IMR-90 (cell line): ENCODE data around the gene CCNK. TPM values are rescaled to one million over a fixed set of nuclear protein-coding genes. Genes with fewer than 3 reads are reported as not detected.

Experiments used
- ATAC-seq: fragments of 200-7000 bp; cut with Tn5 transposase; 2 replicates; pipeline ENCODE4 v1.9.1; 2020; ENCODE audit warnings: low read depth, mild to moderate bottlenecking, moderate library complexity
- BruUV-seq: library from RNA; stranded (reverse); fragments of 400-500 nt; replicated peaks from 2 replicates; lab custom pipeline; 2021; lab: Mats Ljungman, UMichigan
- CTCF ChIA-PET: fragments of 300-600 bp; formaldehyde crosslinking; extraction: SDS; loops from one replicate; lab custom pipeline; 2021; ENCODE audit warnings: antibody characterized with exemption; lab: Yijun Ruan, JAX
- POLR2A ChIA-PET: fragments of 300-600 bp; sonication (Branson Sonifier 250); formaldehyde crosslinking; loops from one replicate; lab custom pipeline; 2022; ENCODE audit warnings: antibody characterized with exemption; ENCODE audit not compliant: unreplicated experiment; lab: Charles Lee
- DNase-seq: peaks from one replicate; pipeline ENCODE4 v3.0.0; 2013
- H2AFZ ChIP-seq: replicated peaks from 2 replicates; pipeline ENCODE3; 2013; ENCODE audit warnings: low read length, mild to moderate bottlenecking; ENCODE audit not compliant: poor library complexity
- H2AK5ac ChIP-seq: 2 replicates; pipeline ENCODE4 v1.6.1; 2013; ENCODE audit warnings: low read depth, low read length, inconsistent platforms
- H2AK9ac ChIP-seq: replicated peaks from 2 replicates; pipeline ENCODE3; 2013; ENCODE audit warnings: mild to moderate bottlenecking, low read depth, low read length, moderate library complexity; ENCODE audit not compliant: poor library complexity
- H2BK120ac ChIP-seq: 2 replicates; pipeline ENCODE4 v1.6.1; 2013; ENCODE audit warnings: low read depth, low read length, inconsistent platforms
- H2BK15ac ChIP-seq: 3 replicates; pipeline ENCODE4 v1.6.1; 2013; ENCODE audit warnings: low read depth, low read length, inconsistent platforms
- H2BK20ac ChIP-seq: 2 replicates; pipeline ENCODE4 v1.6.1; 2013; ENCODE audit warnings: low read depth, mild to moderate bottlenecking, inconsistent platforms, low read length, moderate library complexity
- H2BK5ac ChIP-seq: 2 replicates; pipeline ENCODE4 v1.6.1; 2013; ENCODE audit warnings: mild to moderate bottlenecking, low read depth, low read length, inconsistent platforms; ENCODE audit not compliant: poor library complexity, severe bottlenecking
- H3K14ac ChIP-seq: replicated peaks from 2 replicates; pipeline ENCODE4 v1.6.1; 2013; ENCODE audit warnings: low read depth, low read length, inconsistent platforms
- H3K18ac ChIP-seq: 2 replicates; pipeline ENCODE4 v1.6.1; 2013; ENCODE audit warnings: low read depth, low read length, control low read depth
- H3K23ac ChIP-seq: 2 replicates; pipeline ENCODE4 v1.6.1; 2013; ENCODE audit warnings: low read depth, low read length, inconsistent platforms
- H3K27ac ChIP-seq: 2 replicates; pipeline ENCODE4 v1.5.1; 2013; ENCODE audit warnings: mild to moderate bottlenecking, control low read depth, low read length; ENCODE audit not compliant: insufficient read depth
- H3K27me3 ChIP-seq: 2 replicates; pipeline ENCODE4 v1.6.1; 2013; ENCODE audit warnings: low read length; ENCODE audit not compliant: control insufficient read depth, insufficient read depth
- H3K36me3 ChIP-seq: 2 replicates; pipeline ENCODE4 v1.6.1; 2013; ENCODE audit warnings: low read length, mixed read lengths; ENCODE audit not compliant: control insufficient read depth, insufficient read depth
- H3K4ac ChIP-seq: 2 replicates; pipeline ENCODE4 v1.6.1; 2013; ENCODE audit warnings: low read depth, low read length, inconsistent platforms
- H3K4me1 ChIP-seq: 2 replicates; pipeline ENCODE4 v1.6.1; 2013; ENCODE audit warnings: low read length, mixed read lengths; ENCODE audit not compliant: control insufficient read depth, insufficient read depth
- H3K4me2 ChIP-seq: 2 replicates; pipeline ENCODE4 v1.6.1; 2013; ENCODE audit warnings: low read depth, mild to moderate bottlenecking, control low read depth, low read length, moderate library complexity
- H3K4me3 ChIP-seq: 2 replicates; pipeline ENCODE4 v1.5.1; 2013; ENCODE audit warnings: low read depth, mild to moderate bottlenecking, control low read depth, low read length, moderate library complexity; ENCODE audit not compliant: insufficient read depth
- H3K56ac ChIP-seq: 2 replicates; pipeline ENCODE4 v1.6.1; 2013; ENCODE audit warnings: low read length, inconsistent platforms; ENCODE audit not compliant: insufficient read depth; ENCODE audit errors: extremely low read depth
- H3K79me1 ChIP-seq, 2 experiments: 2 replicates each; pipeline ENCODE4 v1.6.1; 2013; ENCODE audit warnings: low read length in 2 of 2, inconsistent platforms in 1 of 2, low read depth in 1 of 2
- H3K9ac ChIP-seq: 2 replicates; pipeline ENCODE4 v1.6.1; 2013; ENCODE audit warnings: low read depth, low read length, control low read depth
- H3K9me1 ChIP-seq: 2 replicates; pipeline ENCODE4 v1.6.1; 2013; ENCODE audit warnings: low read length, inconsistent platforms; ENCODE audit not compliant: insufficient read depth
- H3K9me3 ChIP-seq: 2 replicates; pipeline ENCODE4 v1.6.1; 2013; ENCODE audit warnings: low read length; ENCODE audit not compliant: control insufficient read depth, insufficient read depth
- H4K20me1 ChIP-seq: 2 replicates; pipeline ENCODE4 v1.6.1; 2013; ENCODE audit warnings: low read length, inconsistent platforms; ENCODE audit not compliant: insufficient read depth
- H4K5ac ChIP-seq: 2 replicates; pipeline ENCODE4 v1.6.1; 2013; ENCODE audit warnings: mild to moderate bottlenecking, low read depth, low read length, control low read depth
- H4K8ac ChIP-seq, 2 experiments: 2 replicates each; pipeline ENCODE4 v1.6.1; 2013; ENCODE audit warnings: low read depth in 2 of 2, low read length in 2 of 2, control low read depth in 1 of 2, inconsistent platforms in 1 of 2
- H4K91ac ChIP-seq: 2 replicates; pipeline ENCODE4 v1.6.1; 2013; ENCODE audit warnings: low read depth, low read length, inconsistent platforms; ENCODE audit not compliant: insufficient read depth
- BHLHE40 ChIP-seq: fragments of 150-350 bp; IDR thresholded peaks from 2 replicates; pipeline ENCODE4 v1.6.1; 2016; ENCODE audit warnings: mild to moderate bottlenecking, low read depth, low read length
- CEBPB ChIP-seq: IDR thresholded peaks from 2 replicates; pipeline ENCODE4 v1.6.1; 2012; ENCODE audit warnings: low read depth, low read length, improper control_type of control experiment
- CHD1 ChIP-seq: IDR thresholded peaks from 2 replicates; pipeline ENCODE4 v1.6.1; 2012; ENCODE audit warnings: low read depth, low read length, improper control_type of control experiment
- FOS ChIP-seq: fragments of 150-350 bp; IDR thresholded peaks from 2 replicates; pipeline ENCODE4 v1.6.1; 2016; ENCODE audit warnings: low read depth, low read length
- MAFK ChIP-seq: IDR thresholded peaks from 2 replicates; pipeline ENCODE4 v1.6.1; 2012; ENCODE audit warnings: low read depth, low read length, improper control_type of control experiment
- MXI1 ChIP-seq: IDR thresholded peaks from 2 replicates; pipeline ENCODE4 v1.6.1; 2012; ENCODE audit warnings: low read depth, mild to moderate bottlenecking, low read length, moderate library complexity, borderline replicate concordance
- NFE2L2 ChIP-seq: fragments of 150-350 bp; IDR thresholded peaks from 2 replicates; pipeline ENCODE4 v1.6.1; 2016; ENCODE audit warnings: low read depth, mild to moderate bottlenecking, low read length
- POLR2A ChIP-seq: IDR thresholded peaks from 2 replicates; pipeline ENCODE4 v1.6.1; 2012; ENCODE audit warnings: mild to moderate bottlenecking, low read depth, low read length
- RAD21 ChIP-seq: IDR thresholded peaks from 2 replicates; pipeline ENCODE4 v1.6.1; 2012; ENCODE audit warnings: low read length, improper control_type of control experiment
- RCOR1 ChIP-seq: IDR thresholded peaks from 2 replicates; pipeline ENCODE4 v1.6.1; 2012; ENCODE audit warnings: mild to moderate bottlenecking, low read length, improper control_type of control experiment; ENCODE audit not compliant: insufficient replicate concordance
- SMC3 ChIP-seq: fragments of 150-350 bp; IDR thresholded peaks from 2 replicates; pipeline ENCODE4 v1.6.1; 2016; ENCODE audit warnings: low read depth, mild to moderate bottlenecking, antibody characterized with exemption, low read length, moderate library complexity
- WGBS, 2 experiments: methylation state at CpG; one replicate each; pipeline versions ENCODE4 v1.1.5 to v1.1.7; 2013; ENCODE audit warnings: missing lambda C conversion rate in 2 of 2; ENCODE audit not compliant: insufficient read length in 1 of 2; ENCODE audit errors: extremely low coverage in 2 of 2; 5-methylcytosine and 5-hydroxymethylcytosine counted together
- dilution Hi-C: fragments of 300-500 bp; cut with HindIII; formaldehyde crosslinking; loops from one replicate; pipeline ENCODE4 v1.14.3; 2018; ENCODE audit warnings: low sequenced_read_pairs; ENCODE audit not compliant: unreplicated experiment
- in situ Hi-C: fragments of 300-500 bp; cut with MboI; formaldehyde crosslinking; loops from 3 replicates; pipeline ENCODE4 v1.14.3; 2019; ENCODE audit warnings: low sequenced_read_pairs, inconsistent platforms, mixed read lengths
- intact Hi-C: fragments of 100-400 bp; cut with micrococcal nuclease; formaldehyde crosslinking; loops from 2 replicates; pipeline ENCODE4 v1.10.0; 2022
- polyA plus RNA-seq, 3 experiments: library from polyadenylated mRNA; depleted of rRNA; stranded (reverse); fragments of >200 nt; gene quantifications; 2 replicates each; pipeline ENCODE4 v1.2.3, GENCODE V29; 2012; ENCODE audit warnings: low replicate concordance in 1 of 3
- total RNA-seq: library from RNA; depleted of rRNA; stranded (reverse); fragments of >200 nt; gene quantifications from 2 replicates; pipeline ENCODE4 v1.2.3, GENCODE V29; 2012
- TF ChIP-seq, protein P1 (sequence below): fragments of 150-350 bp; IDR thresholded peaks from 2 replicates; pipeline ENCODE4 v1.6.1; 2016; ENCODE audit warnings: low read depth, mild to moderate bottlenecking, low read length, moderate library complexity, borderline replicate concordance
- TF ChIP-seq, protein P2 (sequence below): conservative IDR thresholded peaks from 2 replicates; pipeline ENCODE4 v1.5.1; 2012; ENCODE audit warnings: mild to moderate bottlenecking, low read depth, low read length, improper control_type of control experiment
- TF ChIP-seq, protein P3 (sequence below): fragments of 150-350 bp; IDR thresholded peaks from 2 replicates; pipeline ENCODE4 v1.6.1; 2017; ENCODE audit warnings: mild to moderate bottlenecking, antibody characterized with exemption, low read length, low read depth

CCNK gene
- total and polyA plus RNA-seq, 2 of the 4 experiments (the other 2 are of a cell fraction): 18.8 to 38.3 TPM

DNA sequence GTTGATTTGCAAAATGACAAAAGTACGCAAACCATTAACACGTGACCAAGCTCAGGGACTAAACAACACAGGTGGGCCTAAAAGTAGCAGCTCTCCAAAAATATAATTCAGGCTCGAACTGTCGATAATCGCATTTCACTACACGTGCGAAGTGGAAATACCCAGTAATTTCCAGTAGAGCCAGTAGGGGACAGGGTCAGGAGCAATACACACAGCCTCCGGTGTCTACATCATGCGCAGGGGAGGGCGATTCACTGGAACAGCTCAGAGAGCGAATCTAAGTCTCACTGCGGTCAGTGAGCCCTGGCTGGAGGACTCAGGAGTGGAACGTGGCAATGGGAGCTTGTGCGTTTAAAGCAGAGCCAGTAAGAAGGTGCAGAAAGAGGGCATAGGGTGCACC lies 40.9 kb upstream of the CCNK start:
- no peak overlapping the region for H2BK120ac ChIP-seq
- CTCF ChIA-PET: interaction anchor here (0.9 kb wide), 1 partner anchor 10 kb away, joined by 3 read pairs; no protein-coding TSS in a partner anchor
- H3K27me3 ChIP-seq: no peaks in the 10 kb centered on the region
- no peak for ATAC-seq
- no peak overlapping the region for H3K4ac ChIP-seq
- no peak overlapping the region for H3K23ac ChIP-seq
- H3K18ac ChIP-seq: no peak overlapping the region
- no peak overlapping the region for H3K4me3 ChIP-seq
- no peak overlapping the region for H3K9ac ChIP-seq
- no peak overlapping the region for H2AK9ac ChIP-seq
- 83% methylated on average over 9 of the region's 14 CpGs; no CpG with 5 or more reads in 1 of the 2 experiments for WGBS, 2 experiments
- no peak overlapping the region for H4K91ac ChIP-seq
- H3K4me1 ChIP-seq: peaks cover 8% of the 10 kb centered on the region
- H2BK20ac ChIP-seq: no peak overlapping the region
- no peak overlapping the region for H4K5ac ChIP-seq
- in situ Hi-C loops (no loop called here), intact Hi-C loops (no loop called here), dilution Hi-C loops (no loop called here)
- BruUV-seq: no TSS peak
- H3K36me3 ChIP-seq: peaks cover 5% of the 10 kb centered on the region
- no peak overlapping the region for H2BK5ac ChIP-seq
- H3K9me3 ChIP-seq: no peaks in the 10 kb centered on the region
- no peak overlapping the region for H4K8ac ChIP-seq
- no peak for DNase-seq
- H3K9me1 ChIP-seq: peaks cover 14% of the 10 kb centered on the region
- H3K79me1 ChIP-seq: peaks cover 8 to 23% of the 10 kb centered on the region in 2 experiments
- no peak overlapping the region for H3K27ac ChIP-seq
- H4K20me1 ChIP-seq: no peaks in the 10 kb centered on the region
- H2AK5ac ChIP-seq: no peak overlapping the region
- no peak overlapping the region for H2AFZ ChIP-seq
- no peak overlapping the region for H3K56ac ChIP-seq
- no peak overlapping the region for H2BK15ac ChIP-seq
- TF ChIP-seq, protein P1, sequence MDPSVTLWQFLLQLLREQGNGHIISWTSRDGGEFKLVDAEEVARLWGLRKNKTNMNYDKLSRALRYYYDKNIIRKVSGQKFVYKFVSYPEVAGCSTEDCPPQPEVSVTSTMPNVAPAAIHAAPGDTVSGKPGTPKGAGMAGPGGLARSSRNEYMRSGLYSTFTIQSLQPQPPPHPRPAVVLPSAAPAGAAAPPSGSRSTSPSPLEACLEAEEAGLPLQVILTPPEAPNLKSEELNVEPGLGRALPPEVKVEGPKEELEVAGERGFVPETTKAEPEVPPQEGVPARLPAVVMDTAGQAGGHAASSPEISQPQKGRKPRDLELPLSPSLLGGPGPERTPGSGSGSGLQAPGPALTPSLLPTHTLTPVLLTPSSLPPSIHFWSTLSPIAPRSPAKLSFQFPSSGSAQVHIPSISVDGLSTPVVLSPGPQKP: no peak
- no peak for TF ChIP-seq BHLHE40
- TF ChIP-seq MAFK: no peak
- TF ChIP-seq NFE2L2: no peak
- TF ChIP-seq POLR2A: no peak
- TF ChIP-seq, protein P2, sequence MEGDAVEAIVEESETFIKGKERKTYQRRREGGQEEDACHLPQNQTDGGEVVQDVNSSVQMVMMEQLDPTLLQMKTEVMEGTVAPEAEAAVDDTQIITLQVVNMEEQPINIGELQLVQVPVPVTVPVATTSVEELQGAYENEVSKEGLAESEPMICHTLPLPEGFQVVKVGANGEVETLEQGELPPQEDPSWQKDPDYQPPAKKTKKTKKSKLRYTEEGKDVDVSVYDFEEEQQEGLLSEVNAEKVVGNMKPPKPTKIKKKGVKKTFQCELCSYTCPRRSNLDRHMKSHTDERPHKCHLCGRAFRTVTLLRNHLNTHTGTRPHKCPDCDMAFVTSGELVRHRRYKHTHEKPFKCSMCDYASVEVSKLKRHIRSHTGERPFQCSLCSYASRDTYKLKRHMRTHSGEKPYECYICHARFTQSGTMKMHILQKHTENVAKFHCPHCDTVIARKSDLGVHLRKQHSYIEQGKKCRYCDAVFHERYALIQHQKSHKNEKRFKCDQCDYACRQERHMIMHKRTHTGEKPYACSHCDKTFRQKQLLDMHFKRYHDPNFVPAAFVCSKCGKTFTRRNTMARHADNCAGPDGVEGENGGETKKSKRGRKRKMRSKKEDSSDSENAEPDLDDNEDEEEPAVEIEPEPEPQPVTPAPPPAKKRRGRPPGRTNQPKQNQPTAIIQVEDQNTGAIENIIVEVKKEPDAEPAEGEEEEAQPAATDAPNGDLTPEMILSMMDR: no peak
- no peak for TF ChIP-seq MXI1
- TF ChIP-seq RAD21: no peak
- TF ChIP-seq, protein P3, sequence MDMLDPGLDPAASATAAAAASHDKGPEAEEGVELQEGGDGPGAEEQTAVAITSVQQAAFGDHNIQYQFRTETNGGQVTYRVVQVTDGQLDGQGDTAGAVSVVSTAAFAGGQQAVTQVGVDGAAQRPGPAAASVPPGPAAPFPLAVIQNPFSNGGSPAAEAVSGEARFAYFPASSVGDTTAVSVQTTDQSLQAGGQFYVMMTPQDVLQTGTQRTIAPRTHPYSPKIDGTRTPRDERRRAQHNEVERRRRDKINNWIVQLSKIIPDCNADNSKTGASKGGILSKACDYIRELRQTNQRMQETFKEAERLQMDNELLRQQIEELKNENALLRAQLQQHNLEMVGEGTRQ: no peak
- TF ChIP-seq CHD1: no peak
- no peak for TF ChIP-seq CEBPB
- no peak for TF ChIP-seq RCOR1
- TF ChIP-seq SMC3: no peak
- no peak for TF ChIP-seq FOS
- POLR2A ChIA-PET: no interaction called here
- no peak overlapping the region for H3K14ac ChIP-seq
- no peak overlapping the region for H3K4me2 ChIP-seq
